Measurements from ENCODE around the gene UGT1A5. TPM values are rescaled to one million over a fixed set of nuclear protein-coding genes. Genes with fewer than 3 reads are reported as not detected.
A peak's percentile ranks its signal among the peaks of the same experiment; 100 is the strongest.

The UGT1A5 gene
- total RNA-seq, 2 donors from 2014 or later, result 2.1 to 3.7 TPM

DNA sequence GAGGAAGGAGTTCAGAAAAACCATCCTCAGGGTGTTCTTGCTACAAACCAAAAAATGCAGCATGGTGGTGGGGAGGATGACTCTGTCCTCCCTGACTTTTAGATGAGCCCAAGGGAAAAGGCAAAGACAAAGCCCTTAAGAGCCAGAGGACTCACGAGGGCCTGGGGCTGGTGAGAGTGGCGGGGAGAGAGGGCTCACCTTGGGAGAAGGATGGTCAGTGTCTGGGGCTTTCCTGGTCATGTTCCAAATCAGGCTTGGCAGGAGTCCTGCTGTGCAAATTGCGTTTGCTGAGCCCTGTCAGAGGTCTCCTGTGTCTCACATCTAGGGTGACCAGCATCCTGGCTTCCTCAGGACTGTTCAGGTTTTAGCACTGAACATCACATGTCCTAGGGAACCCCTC, 52.1 kb downstream of the UGT1A5 start:
- DNase-seq (no peak), ATAC-seq (no peak)
- intact Hi-C loops (cut with DNase I, micrococcal nuclease), result no loop called here

GRCh38 chr2:233766416-233766815, 53.7 kb downstream of the UGT1A5 start:
- DNase-seq (peak in 1 of 2 donors; percentile 18), ATAC-seq (peak; percentile 59)
- intact Hi-C loops (cut with DNase I, micrococcal nuclease), result no loop called here

DNA sequence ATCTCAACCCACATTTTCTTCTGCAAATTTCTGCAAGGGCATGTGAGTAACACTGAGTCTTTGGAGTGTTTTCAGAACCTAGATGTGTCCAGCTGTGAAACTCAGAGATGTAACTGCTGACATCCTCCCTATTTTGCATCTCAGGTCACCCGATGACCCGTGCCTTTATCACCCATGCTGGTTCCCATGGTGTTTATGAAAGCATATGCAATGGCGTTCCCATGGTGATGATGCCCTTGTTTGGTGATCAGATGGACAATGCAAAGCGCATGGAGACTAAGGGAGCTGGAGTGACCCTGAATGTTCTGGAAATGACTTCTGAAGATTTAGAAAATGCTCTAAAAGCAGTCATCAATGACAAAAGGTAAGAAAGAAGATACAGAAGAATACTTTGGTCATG, 55.4 kb downstream of the UGT1A5 start:
- DNase-seq, result no peak

DNA sequence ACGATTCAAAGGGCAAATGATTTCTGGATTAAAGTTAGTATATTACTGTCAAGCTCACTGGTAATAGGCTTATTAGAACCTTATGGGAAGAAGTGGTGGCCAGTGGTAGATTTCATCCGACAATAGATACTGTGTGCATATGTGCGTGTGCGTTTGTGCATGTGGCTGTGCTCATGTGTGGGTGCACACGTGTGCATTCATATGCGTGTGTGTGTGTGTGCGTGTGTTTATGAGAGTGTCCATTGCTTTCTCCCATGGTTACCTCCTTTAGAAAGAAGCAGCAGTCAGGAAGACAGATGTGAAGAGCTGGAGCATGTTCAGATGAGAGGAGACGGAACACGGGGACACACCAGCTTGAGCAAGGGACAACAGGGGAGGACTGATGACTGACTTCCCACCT, 56.6 kb downstream of the UGT1A5 start:
- intact Hi-C loops (cut with DNase I, micrococcal nuclease), result no loop called here
- ATAC-seq, result no peak
- no peak for DNase-seq

More for the DNA sequence above, 55.4 kb downstream of the UGT1A5 start:
- ATAC-seq, result no peak
- intact Hi-C loops (cut with DNase I, micrococcal nuclease), result no loop called here

- intact Hi-C loops (cut with DNase I, micrococcal nuclease), result no loop called here
- no peak for ATAC-seq
Measured at GRCh38 chr2:233772153-233772552, 59.4 kb downstream of the UGT1A5 start.

GRCh38 chr2:233772583-233772982, 59.9 kb downstream of the UGT1A5 start:
- ATAC-seq, result no peak
- DNase-seq, result no peak
- intact Hi-C loops (cut with DNase I, micrococcal nuclease), result no loop called here

More at GRCh38 chr2:233772153-233772552, 59.4 kb downstream of the UGT1A5 start:
- DNase-seq, result no peak

DNA sequence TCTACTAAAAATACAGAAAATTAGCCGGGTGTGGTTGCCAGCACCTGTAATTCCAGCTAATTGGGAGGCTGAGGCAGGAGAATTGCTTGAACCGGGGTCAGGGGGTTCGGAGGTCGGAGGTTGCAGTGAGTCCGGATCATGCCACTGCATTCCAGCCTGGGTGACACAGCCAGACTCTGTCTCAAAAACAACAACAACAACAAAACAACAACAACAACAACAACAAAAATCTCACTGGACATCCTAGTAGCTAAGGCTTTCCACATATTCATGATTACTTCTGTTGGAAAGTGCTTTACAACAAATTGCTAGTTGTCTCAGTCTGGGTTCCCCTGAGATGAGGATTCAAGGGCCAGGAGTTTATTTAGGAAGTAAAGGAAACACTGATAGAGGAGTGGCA, 61.1 kb downstream of the UGT1A5 start:
- no peak for DNase-seq
- intact Hi-C loops (cut with DNase I, micrococcal nuclease), result no loop called here
- no peak for ATAC-seq

- intact Hi-C loops (cut with DNase I, micrococcal nuclease), result no loop called here
- ATAC-seq (no peak), DNase-seq (no peak)
Measured at GRCh38 chr2:233775414-233775813, 62.7 kb downstream of the UGT1A5 start.

- ATAC-seq (no peak), DNase-seq (no peak)
- intact Hi-C loops (cut with DNase I, micrococcal nuclease), result no loop called here
Measured at GRCh38 chr2:233778030-233778429, 65.3 kb downstream of the UGT1A5 start, which contains the start of gene MROH2A. MROH2A (plus strand) TSS chr2:233778330; CDS start chr2:233779359, 1,029 bp downstream.

- no peak for ATAC-seq
- intact Hi-C loops (cut with DNase I, micrococcal nuclease), result no loop called here
Measured at GRCh38 chr2:233779722-233780121, 67.0 kb downstream of the UGT1A5 start.

DNA sequence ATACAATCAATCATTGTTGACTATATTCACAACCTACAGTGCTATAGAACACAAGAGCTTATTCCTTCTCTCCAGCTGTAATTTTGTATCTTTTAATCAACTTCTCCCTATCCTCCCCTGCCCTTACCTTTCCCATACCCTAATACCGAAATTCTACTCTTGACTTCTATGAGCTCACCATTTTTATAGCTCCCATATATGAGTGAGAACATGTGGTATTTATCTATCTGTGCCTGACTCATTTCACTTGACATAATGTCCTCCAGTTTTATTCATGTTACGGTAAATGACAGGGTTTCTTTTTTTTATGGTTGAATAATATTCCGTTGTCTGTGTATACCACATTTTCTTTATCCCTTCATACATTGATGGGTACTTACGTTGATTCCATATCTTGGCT, 68.1 kb downstream of the UGT1A5 start:
- DNase-seq, result no peak
- no peak for ATAC-seq
- intact Hi-C loops (cut with DNase I, micrococcal nuclease), result no loop called here

More at GRCh38 chr2:233779722-233780121, 67.0 kb downstream of the UGT1A5 start:
- no peak for DNase-seq

- DNase-seq (no peak), ATAC-seq (no peak)
- intact Hi-C loops (cut with DNase I, micrococcal nuclease), result no loop called here
Measured at GRCh38 chr2:233789554-233789953, 76.8 kb downstream of the UGT1A5 start.

DNA sequence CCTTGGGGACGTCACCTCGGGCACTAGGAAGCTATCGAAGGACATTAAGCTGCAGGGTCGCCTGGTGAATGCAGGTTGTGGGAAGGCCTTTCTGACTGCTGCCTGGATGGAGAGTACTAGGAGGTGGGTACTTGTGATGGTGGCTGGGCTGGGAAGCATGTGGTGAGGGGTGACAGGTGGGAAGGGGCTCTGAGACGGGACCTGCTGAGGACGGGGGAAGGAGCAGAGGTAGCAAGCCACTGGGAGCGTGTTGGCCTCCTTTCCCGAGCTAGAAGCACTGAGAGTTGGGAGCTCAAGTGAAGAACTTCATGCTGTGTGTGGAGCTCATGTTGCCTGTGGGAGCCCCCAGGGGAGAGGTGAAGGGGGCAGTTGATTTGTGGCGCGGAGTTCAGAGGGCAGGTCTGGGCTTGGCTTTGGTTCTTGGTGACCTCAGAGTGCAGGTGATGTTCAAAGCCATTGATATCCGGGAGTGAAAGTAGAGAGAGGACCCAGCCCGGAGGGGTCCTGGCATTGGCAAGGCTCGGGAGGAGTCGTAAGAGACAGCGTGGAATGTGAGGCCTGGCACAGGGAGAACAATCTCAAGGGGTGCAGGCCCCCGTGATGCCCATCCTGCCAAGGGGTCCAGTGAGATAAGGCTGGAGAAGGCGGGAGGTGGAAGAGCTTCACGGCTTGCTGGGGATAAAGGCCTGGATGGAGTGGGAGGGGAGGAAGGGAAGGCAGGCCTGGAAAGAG, 78.6 kb downstream of the UGT1A5 start:
- intact Hi-C loops (cut with DNase I, micrococcal nuclease), result no loop called here
- ATAC-seq, result no peak
- DNase-seq, result no peak

GRCh38 chr2:233791883-233792329, 79.2 kb downstream of the UGT1A5 start:
- DNase-seq, result no peak
- no peak for ATAC-seq
- intact Hi-C loops (cut with DNase I, micrococcal nuclease), result no loop called here

- intact Hi-C loops (cut with DNase I, micrococcal nuclease), result no loop called here
- DNase-seq (no peak), ATAC-seq (no peak)
Measured at GRCh38 chr2:233792720-233793119, 80.0 kb downstream of the UGT1A5 start.

- ATAC-seq (no peak), DNase-seq (no peak)
- intact Hi-C loops (cut with DNase I, micrococcal nuclease), result no loop called here
Measured at GRCh38 chr2:233793465-233794127, 80.9 kb downstream of the UGT1A5 start.

- ATAC-seq (no peak), DNase-seq (no peak)
- intact Hi-C loops (cut with DNase I, micrococcal nuclease), result no loop called here
Measured at GRCh38 chr2:233794128-233794658, 81.5 kb downstream of the UGT1A5 start.

DNA sequence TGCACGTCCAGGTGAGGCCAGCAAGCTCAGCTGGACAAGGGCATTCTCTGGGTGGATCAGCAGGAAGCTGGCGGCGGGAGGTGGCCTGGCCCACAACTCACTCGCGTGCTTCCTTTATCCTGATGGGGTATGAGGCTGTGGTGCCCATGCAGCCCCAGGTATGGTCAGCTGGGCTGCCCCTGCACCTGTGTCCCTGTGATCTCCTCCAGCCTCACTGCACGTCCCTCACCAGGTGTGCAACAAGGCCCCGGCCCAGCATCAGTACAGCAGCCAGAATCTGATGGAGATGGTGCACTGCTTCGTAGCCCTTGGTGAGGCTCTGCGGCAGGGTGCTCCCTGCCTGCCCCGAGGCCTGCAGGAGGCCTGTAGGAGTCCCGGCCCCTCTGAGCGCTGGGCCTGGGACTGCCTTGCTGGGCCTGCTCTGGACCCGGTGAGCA, 83.0 kb downstream of the UGT1A5 start:
- ATAC-seq, result no peak
- intact Hi-C loops (cut with DNase I, micrococcal nuclease), result no loop called here
- DNase-seq, result no peak

DNA sequence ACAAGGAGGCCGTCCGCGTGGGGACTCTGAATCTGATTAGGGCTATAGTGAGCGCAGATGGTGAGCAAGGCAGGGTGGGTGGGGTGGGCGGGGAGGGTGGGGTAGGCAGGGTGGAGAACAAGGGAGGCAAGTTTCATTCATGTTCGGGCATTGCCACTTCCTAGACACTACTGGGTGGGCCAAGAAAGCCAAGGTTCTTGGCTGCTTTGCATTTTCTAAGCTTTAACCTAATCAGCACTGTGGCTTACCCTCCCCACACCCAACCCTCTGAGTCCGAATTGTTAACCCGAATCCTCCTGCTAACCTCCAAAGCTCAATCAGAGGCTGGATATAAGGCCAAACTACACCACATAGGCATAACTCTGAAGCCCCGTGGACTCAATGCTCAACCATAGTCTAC, 83.5 kb downstream of the UGT1A5 start:
- intact Hi-C loops (cut with DNase I, micrococcal nuclease), result no loop called here
- DNase-seq (no peak), ATAC-seq (no peak)
